Measurements from ENCODE around the gene MAN2C1. TPM values are rescaled to one million over a fixed set of nuclear protein-coding genes. Genes with fewer than 3 reads are reported as not detected.

MAN2C1 gene
- total and polyA plus RNA-seq, 12 donors: 86.7 to 371 (median 108) TPM

- Histone ChIP-seq H3K27me3 (no peaks in the 10 kb centered on the region), H3K9me3 (no peaks in the 10 kb centered on the region), H3K27ac (peak overlapping the region in 9 of 10 donors; percentile 86 to 100 (median 99)), H3K4me3 (peak overlapping the region; percentile 80 to 100 (median 91)), H3K4me1 (peaks cover 5 to 25% (median 22%) of the 10 kb centered on the region in 9 donors), H3K36me3 (peaks cover 0 to 77% (median 52%) of the 10 kb centered on the region in 9 donors)
- ATAC-seq (peak in 1 of 8 donors; percentile 1), DNase-seq (no peak)
- intact Hi-C loops (cut with DNase I): loop anchor here in 6 of 10 donors (5.0 to 10.0 kb wide), 6 partner anchors 85 to 435 kb away; partner anchors contain the start of genes SIN3A (in 3 of the 6), SNUPN (in 2 of the 6) and IMP3 (in 1 of the 6)
- no peak for TF ChIP-seq CTCF (IDR thresholded peaks at IDR 0.05)
- WGBS, 2 donors: 37 to 39% methylated on average over 7 of the region's 7 CpGs
Measured at GRCh38 chr15:75367406-75367912, 948 bp downstream of the MAN2C1 start.

GRCh38 chr15:75367006-75367405, 1.4 kb downstream of the MAN2C1 start:
- DNase-seq (no peak), ATAC-seq (no peak)
- H3K27me3 ChIP-seq: no peaks in the 10 kb centered on the region
- H3K27ac ChIP-seq: peak overlapping the region in 3 of 10 donors; percentile 96 to 100 (median 99)
- H3K4me1 ChIP-seq: peaks cover 5 to 25% (median 22%) of the 10 kb centered on the region in 9 donors
- H3K9me3 ChIP-seq: no peaks in the 10 kb centered on the region
- intact Hi-C loops (cut with DNase I): loop anchor here in 6 of 10 donors (5.0 to 10.0 kb wide), 6 partner anchors 85 to 435 kb away; partner anchors contain the start of genes SIN3A (in 3 of the 6), SNUPN (in 2 of the 6) and IMP3 (in 1 of the 6)
- no peak for TF ChIP-seq CTCF (IDR thresholded peaks at IDR 0.05)
- H3K4me3 ChIP-seq: peak overlapping the region in 4 of 10 donors; percentile 88 to 100 (median 97)
- H3K36me3 ChIP-seq: peaks cover 0 to 77% (median 55%) of the 10 kb centered on the region in 9 donors

GRCh38 chr15:75366163-75366562, 2.2 kb downstream of the MAN2C1 start:
- ATAC-seq: no peak

GRCh38 chr15:75364881-75365280, 3.5 kb downstream of the MAN2C1 start:
- Histone ChIP-seq H3K9me3 (no peaks in the 10 kb centered on the region), H3K4me1 (peaks cover 5 to 24% (median 21%) of the 10 kb centered on the region in 9 donors), H3K4me3 (no peak overlapping the region), H3K27me3 (no peaks in the 10 kb centered on the region), H3K27ac (no peak overlapping the region), H3K36me3 (peaks cover 0 to 77% (median 63%) of the 10 kb centered on the region in 9 donors)
- no peak for TF ChIP-seq CTCF (IDR thresholded peaks at IDR 0.05)
- DNase-seq (no peak), ATAC-seq (no peak)
- 90 to 92% methylated on average over 6 of the region's 6 CpGs for WGBS, 2 donors
- intact Hi-C loops (cut with DNase I): loop anchor here in 6 of 10 donors (5.0 to 10.0 kb wide), 6 partner anchors 87 to 437 kb away; partner anchors contain the start of genes SIN3A (in 3 of the 6), SNUPN (in 2 of the 6) and IMP3 (in 1 of the 6)

More at GRCh38 chr15:75366163-75366562, 2.2 kb downstream of the MAN2C1 start:
- 97% methylated on average over 3 of the region's 3 CpGs for WGBS, 2 donors
- Histone ChIP-seq H3K4me1 (peaks cover 5 to 25% (median 22%) of the 10 kb centered on the region in 9 donors), H3K9me3 (no peaks in the 10 kb centered on the region), H3K27me3 (no peaks in the 10 kb centered on the region), H3K27ac (no peak overlapping the region), H3K4me3 (no peak overlapping the region), H3K36me3 (peaks cover 0 to 77% (median 55%) of the 10 kb centered on the region in 9 donors)
- intact Hi-C loops (cut with DNase I): loop anchor here in 6 of 10 donors (5.0 to 10.0 kb wide), 6 partner anchors 86 to 436 kb away; partner anchors contain the start of genes SIN3A (in 3 of the 6), SNUPN (in 2 of the 6) and IMP3 (in 1 of the 6)
- DNase-seq: no peak
- no peak for TF ChIP-seq CTCF (IDR thresholded peaks at IDR 0.05)
